DMS114 treated with DMSO at 0.1 percent for 48 hours (cell line): ENCODE measurements around the gene UBE3D.
"Not testable (repeated sequence)": the region's sequence is repeated elsewhere in the genome, so short reads cannot be mapped to it uniquely, and the experiment has no call there.

Experiments
- DNase-seq: peaks from one replicate; lab custom pipeline; 2025; ENCODE audit not compliant: unreplicated experiment; lab: John Stamatoyannopoulos, UW

The UBE3D gene

DNA sequence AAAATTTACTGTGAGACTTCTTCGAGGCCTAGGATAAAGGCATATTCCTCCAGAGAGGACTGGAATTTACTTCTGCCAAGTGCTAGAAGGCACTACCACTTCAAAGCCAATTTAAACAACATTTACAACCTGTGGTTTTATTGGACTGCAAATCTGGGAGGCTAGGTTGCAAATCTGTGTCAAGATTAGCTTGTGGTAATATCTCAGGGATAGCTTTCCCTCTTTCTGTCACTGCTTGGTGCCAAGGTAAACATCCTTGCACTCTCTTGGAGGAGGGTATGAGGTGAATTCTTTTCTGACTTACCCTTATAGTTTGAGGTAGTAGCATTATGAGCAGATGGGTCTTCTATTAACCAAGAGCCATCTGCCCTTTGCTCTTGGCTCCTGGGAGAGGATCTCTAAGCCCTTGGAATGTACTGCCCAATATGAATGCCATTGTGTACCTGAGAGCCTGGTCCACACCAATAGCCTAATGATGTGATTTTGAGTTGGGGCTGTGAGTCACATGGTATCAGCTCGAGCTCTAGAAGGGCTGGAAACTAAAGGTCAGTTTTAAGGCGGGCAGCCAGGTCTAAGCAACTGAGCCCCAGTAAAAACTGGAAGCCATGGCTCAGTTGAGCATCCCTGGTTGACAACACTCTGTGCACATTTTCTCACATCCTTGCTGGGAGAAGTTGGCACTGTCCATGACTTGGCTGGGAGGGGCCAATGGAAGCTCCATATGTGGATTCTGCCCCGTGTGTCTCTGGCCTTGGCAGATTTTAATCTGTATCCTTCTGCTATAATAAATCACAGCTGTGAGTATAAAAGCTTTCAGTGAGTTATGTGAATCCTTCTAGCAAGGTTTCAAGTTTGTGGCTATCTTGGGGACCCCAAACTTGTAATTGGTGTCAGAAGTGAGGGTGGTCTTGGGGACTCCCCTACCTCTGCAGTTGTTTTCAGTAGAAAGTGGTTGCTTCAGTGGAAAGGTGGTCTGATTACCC is 188.1 kb downstream of the UBE3D start:
- DNase-seq, result no peak

GRCh38 chr6:82875573-82876185 is 190.0 kb downstream of the UBE3D start:
- DNase-seq, result no peak

DNA sequence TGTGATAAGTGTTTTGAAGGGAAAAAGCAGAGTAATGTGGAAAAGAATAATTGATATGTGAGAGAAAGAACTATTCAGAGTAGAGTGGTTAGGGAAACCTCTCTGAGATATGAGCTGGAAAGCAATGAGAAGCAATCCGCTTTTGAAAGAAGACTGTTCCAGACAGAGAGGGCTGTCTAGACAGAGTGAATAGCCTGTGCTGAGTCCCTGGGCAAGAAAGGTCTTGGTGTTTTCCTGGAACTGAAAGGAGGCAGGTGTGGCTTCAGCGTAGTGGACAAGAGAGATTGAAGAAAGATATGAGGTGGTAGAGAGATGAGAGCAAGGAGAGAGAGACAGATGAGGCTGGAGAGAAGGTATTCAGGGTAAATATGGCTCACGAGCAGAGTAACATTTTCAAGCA is 190.8 kb downstream of the UBE3D start:
- DNase-seq, result no peak

DNA sequence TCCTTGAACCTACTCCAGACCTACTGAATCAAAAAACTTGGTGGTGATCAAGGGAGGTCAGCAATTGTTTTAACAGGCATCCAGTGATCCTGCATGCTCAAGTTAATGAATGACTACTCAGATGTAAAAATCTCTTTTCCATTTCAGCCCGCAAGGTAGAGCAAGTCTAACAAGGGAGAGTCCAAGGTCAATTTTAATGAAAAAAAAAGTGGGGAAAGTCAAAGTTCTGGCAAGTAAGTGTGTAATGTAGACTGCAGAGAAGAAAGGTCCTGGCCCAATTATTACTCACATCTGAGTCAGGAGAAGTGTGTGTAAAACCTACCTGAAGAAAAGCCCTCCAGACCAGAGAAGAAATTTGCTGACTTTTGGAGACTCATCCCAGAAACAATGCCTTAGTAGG is 193.5 kb downstream of the UBE3D start:
- no peak for DNase-seq

- DNase-seq, result no peak
These were observed 195.0 kb downstream of the UBE3D start for GRCh38 chr6:82870582-82871172.

DNA sequence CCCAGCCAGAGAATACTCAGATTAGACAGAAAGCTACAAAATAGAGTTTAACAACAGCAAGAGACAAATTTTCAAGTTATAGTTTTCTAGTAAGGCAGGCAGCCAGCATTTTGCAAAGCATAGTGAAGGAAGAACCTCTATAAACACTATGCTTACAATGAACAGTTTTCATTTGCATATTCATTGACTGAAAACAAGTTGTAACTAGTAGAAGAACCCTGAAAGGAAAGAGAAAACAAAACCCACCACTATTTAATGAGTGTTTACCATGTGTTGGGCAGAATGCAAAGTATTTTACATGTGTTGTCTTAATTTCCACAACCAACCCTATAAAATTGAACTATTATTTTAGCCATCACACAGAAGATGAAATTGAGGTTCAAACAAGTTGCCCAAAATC is 196.1 kb downstream of the UBE3D start:
- DNase-seq, result no peak

DNA sequence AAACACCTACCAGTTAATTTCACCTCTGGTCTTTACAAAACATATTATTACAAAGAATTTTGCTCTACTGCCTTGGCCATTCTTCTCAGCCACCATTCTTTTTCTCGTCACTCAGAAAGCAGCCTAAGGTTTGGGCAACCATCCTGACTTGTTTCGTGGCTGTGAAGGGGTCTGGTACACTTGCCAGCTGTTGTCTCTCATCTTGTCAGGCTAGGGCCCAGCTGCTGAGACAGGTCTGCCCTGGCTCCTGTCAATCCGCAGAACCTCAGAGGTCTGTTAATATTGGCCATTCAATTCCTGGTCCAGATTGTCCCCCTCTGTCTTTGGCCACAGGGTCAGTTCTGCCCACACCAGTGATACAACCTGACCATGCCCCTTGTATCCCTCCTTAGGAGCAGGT is 197.7 kb downstream of the UBE3D start:
- DNase-seq, result no peak

DNA sequence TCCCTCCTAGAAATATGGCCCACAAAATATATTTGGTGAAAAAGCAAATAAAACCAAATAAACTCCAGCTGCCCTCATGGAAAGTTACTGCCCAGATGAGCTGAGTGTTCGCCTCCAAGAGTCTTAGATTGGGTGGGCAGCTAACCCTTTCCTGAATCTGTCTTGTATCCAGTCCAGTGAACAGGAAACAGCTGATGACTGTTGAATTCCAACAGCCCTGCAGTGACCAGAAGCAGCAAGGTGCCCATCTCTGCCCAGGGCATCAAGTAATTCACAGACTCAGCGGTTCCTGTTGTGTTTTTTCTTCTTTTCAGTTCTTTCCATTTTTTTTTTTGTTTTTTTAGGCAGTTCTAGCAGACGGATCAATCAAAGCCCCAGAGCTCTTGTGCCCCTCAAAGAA is 199.2 kb downstream of the UBE3D start:
- no peak for DNase-seq

GRCh38 chr6:82865461-82865860 is 200.2 kb downstream of the UBE3D start:
- no peak for DNase-seq

- no peak for DNase-seq
These were observed 201.9 kb downstream of the UBE3D start for GRCh38 chr6:82863781-82864180.

- DNase-seq, result no peak
These were observed 203.1 kb downstream of the UBE3D start for GRCh38 chr6:82862543-82862942.

DNA sequence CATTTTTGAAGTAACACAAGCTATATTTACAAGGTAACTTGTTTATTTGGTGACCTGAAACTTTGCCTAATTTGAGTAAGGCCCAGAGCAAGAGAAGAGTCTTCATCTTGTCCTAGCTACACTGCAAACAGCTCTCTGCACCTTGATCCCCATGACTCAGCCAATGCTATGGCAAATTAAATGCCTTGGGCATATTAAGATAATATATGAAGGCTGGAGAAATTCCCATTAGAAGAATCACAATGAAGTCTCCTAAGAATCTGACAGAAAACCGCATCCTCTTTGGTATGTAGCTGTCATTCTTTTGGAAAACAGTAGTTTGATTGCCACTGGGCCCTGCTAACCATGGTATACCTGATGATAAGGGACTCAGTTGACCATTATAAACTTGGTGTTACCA is 204.5 kb downstream of the UBE3D start:
- DNase-seq, result no peak

GRCh38 chr6:82856077-82856476 is 209.6 kb downstream of the UBE3D start:
- DNase-seq, result not testable (repeated sequence)

GRCh38 chr6:82852904-82853303 is 212.7 kb downstream of the UBE3D start:
- DNase-seq, result not testable (repeated sequence)

DNA sequence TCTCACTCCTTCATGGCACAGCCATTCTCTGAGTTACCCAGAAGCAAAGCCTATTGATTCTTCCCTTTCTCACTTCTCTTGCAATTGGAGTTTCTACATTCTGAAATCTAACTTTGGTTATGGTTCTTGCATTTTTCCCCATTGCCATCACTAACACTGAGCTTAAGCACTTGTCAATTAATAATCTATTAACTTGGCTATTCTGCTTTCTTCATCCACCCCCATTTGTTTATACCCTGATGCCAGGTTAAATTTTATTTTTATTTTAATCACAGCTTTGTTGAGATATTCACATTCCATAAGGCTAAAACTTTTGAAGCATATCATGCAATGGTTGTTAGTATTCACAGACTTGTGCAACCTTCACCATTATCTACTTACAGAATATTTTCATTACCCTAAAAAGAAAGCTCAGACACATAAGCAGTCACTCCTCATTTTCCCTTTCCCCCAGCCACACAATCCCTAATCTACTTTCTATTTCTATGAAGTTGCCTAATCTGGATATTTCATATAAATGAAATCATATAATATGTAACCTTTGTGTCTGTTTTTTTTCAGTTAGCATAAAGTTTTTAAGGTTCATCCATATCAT is 222.3 kb downstream of the UBE3D start:
- DNase-seq, result no peak

- no peak for DNase-seq
These were observed 222.9 kb downstream of the UBE3D start for GRCh38 chr6:82842721-82843120.
